ENCODE data around the gene HNRNPDL.

Gene HNRNPDL

DNA sequence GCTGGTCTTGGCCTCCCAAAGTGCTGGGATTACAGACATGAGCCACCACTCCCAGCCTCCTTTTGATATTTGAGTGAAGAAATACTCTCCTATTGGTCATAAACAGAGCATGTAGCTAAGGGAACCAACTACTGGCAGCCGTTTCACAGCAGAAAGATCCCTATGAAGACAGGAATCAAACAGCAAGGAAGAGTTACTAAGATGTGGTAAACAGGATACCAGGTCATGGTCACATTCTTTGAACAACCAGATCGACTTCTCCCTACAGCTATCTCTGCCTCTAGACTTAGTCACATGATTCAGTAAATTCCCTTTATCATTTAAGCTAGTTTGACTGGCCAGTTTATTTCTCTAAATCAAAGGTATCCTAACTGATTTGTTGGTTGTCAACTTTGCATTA lies 47.5 kb downstream of the HNRNPDL start:
- no peak overlapping the region for H3K4me3 ChIP-seq (ENCODE audit: low read length)
- TF ChIP-seq, protein P1, sequence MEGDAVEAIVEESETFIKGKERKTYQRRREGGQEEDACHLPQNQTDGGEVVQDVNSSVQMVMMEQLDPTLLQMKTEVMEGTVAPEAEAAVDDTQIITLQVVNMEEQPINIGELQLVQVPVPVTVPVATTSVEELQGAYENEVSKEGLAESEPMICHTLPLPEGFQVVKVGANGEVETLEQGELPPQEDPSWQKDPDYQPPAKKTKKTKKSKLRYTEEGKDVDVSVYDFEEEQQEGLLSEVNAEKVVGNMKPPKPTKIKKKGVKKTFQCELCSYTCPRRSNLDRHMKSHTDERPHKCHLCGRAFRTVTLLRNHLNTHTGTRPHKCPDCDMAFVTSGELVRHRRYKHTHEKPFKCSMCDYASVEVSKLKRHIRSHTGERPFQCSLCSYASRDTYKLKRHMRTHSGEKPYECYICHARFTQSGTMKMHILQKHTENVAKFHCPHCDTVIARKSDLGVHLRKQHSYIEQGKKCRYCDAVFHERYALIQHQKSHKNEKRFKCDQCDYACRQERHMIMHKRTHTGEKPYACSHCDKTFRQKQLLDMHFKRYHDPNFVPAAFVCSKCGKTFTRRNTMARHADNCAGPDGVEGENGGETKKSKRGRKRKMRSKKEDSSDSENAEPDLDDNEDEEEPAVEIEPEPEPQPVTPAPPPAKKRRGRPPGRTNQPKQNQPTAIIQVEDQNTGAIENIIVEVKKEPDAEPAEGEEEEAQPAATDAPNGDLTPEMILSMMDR (conservative IDR thresholded peaks at IDR 0.05; ENCODE audit: low read length): no peak
- DNase-seq (ENCODE audit: low read depth): no peak

DNA sequence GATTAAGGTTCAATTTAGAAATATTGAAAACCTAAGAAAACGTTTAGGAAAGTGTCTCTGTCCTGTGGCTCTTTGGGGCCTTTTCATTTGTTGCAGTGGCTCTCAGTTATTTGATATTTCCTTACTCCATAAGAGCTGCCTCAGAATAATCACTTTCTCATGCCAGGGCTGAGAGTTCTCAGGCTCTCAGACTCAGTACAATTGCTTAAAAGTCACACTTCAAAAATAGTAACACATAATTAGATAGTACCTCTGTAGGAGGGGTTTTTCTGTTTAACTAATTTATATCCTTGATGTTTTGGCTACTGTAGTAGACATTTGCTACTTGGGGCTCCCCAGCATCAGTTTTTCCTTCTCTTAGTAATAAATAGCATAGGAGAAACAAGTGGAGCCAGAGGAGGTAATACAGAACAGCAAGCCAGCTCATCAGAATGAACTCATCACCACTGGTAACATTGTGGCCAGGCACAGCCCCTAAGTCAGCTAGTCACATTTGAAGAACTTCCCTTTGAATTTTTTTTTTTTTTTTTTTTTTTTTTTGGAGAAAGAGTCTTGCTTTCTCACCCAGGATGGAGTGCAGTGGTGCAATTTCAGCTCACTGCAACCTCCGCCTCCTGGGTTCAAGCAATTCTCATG lies 48.5 kb downstream of the HNRNPDL start:
- no peak for DNase-seq (ENCODE audit: low read depth)
- TF ChIP-seq, protein P1 (conservative IDR thresholded peaks at IDR 0.05; ENCODE audit: low read length): no peak
- no peak overlapping the region for H3K4me3 ChIP-seq (ENCODE audit: low read length)

DNA sequence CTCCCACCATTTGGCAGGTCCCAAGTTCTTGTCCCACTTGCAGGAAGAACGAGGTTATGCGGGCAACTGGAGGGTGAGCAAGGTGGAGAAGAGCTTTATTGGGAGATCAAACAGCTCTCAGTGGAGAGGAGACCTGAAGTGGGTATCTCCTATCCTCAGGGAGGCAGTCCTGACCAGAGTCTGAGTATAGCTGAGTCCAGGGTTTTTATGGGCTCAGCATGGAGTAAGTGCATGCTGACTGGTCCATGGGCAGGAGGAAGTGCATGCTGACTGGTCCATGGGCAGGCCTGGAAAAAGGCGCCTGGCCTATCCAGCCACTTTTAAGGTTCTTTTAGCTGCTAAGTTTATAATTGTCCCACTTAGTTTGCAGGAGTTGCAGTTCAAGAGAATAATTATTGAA lies 49.0 kb downstream of the HNRNPDL start:
- no peak for DNase-seq (ENCODE audit: low read depth)
- no peak overlapping the region for H3K4me3 ChIP-seq (ENCODE audit: low read length)

DNA sequence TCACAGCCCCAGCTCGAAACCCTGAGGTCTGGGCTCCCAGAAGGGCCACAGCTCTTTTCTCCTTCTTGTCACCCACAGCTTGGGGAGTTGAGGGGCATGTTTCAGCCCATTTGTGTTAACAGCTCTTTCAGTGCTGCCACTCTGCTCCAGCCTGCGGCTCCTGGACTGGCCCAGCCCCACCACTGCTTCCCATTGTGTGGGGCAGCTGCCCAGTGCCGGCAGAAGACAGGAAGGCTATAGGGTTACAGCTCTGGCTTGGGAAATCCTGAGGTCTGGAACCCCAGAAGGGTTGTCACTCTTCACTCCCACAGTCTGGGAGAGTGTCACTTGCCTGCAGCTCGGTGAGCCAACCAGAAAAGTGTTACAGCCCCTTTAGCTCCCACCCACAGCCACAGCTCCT lies 49.4 kb downstream of the HNRNPDL start:
- TF ChIP-seq, protein P1 (conservative IDR thresholded peaks at IDR 0.05; ENCODE audit: low read length): no peak
- no peak overlapping the region for H3K4me3 ChIP-seq (ENCODE audit: low read length)
- no peak for DNase-seq (ENCODE audit: low read depth)

More for the DNA sequence above, 49.0 kb downstream of the HNRNPDL start:
- TF ChIP-seq, protein P1 (conservative IDR thresholded peaks at IDR 0.05; ENCODE audit: low read length): no peak

DNA sequence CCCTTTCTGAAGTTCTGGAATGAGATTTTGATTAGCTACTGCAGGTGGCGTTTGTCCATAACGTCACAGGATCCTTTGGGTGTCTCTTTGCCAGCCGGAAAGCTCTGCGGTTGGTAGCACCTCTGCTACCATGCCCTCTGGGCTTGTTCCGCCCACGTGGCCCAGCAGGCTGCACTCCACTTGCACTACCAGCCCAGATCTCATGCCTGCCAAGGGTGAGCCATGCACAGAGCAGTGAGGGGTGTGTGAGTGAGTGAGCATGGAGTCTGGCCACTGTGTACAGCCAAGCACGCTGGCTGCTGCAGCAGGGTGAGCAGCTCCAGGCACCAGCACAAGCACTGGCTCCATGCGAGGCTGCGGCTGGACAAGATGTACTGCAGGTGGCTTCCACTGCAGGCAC lies 49.9 kb downstream of the HNRNPDL start:
- H3K4me3 ChIP-seq (ENCODE audit: low read length): no peak overlapping the region
- TF ChIP-seq, protein P1 (conservative IDR thresholded peaks at IDR 0.05; ENCODE audit: low read length): no peak
- DNase-seq (ENCODE audit: low read depth): no peak

DNA sequence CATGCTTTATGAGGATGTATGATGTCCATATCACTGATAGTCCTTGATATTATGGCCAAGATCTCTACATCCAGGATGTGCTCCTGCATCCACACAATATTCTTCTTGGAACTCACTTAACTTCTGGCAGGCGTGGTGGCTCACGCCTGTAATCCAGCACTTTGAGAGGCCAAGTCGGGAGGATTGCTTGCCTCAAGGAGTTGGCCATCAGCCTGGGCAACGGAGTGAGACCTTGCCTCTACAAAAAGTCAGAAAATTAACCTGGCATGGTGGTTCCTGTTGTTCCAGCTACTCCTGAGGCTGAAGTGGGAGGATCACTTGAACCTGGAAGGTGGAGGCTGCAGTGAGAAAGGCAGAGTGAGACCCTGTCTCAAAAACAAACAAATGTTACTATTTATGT lies 54.2 kb downstream of the HNRNPDL start:
- no peak overlapping the region for H3K4me3 ChIP-seq (ENCODE audit: low read length)
- TF ChIP-seq, protein P1 (conservative IDR thresholded peaks at IDR 0.05; ENCODE audit: low read length): no peak
- no peak for DNase-seq (ENCODE audit: low read depth)

DNA sequence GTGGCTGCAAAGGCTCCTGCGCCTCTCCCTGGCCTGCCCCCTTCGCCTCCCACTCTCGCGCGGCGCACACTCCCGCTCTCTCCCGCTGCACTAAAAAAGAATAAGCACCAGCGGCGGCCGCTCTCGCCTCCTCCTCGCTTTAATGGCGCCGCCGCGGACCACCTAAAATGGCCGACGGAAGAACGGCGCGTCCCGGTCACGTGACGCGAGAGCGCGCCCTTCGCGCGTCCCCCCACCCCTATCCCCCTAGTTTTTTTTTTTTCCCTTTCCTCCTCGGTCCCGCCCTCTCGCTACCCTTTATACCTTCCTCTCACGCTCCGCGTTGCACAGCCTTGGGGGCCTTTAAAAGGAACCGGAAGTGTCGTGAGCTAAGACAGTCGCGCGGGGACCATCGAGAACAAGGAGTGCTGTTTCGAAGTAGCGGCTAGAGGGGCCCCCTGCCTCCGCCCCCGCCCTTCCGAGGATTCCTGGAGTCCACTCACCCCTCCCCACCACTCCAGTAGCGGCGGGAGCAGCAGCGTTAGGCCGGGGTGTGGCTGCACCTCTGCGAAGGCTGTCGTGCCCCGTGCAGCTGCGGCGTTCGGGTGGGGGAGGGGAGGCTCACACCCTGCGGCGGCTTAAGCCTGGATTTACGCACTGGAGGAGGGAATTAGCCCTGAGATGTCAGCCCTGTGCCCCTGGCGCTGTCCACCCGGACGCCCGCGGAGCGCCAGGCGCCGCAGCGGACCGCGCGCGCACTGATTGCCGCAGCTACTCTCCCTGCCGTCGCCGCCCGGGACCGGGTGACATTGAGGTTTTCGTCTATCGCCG lies 56.2 kb downstream of the HNRNPDL start, which contains the start of gene HNRNPD:
Gene HNRNPD (minus strand): TSS at position 176 of the 810 bp plus-strand sequence. CDS start 313 bp downstream, outside the sequence.
- H3K4me3 ChIP-seq (ENCODE audit: low read length): peak within 1 kb of the TSS; percentile 92
- TF ChIP-seq, protein P1 (conservative IDR thresholded peaks at IDR 0.05; ENCODE audit: low read length): no peak
- peak; percentile 100 for DNase-seq (ENCODE audit: low read depth)

Measured in AG10803 (cell line).